Measurements from ENCODE around the gene MRPS34.
"Not testable (repeated sequence)": the region's sequence is repeated elsewhere in the genome, so short reads cannot be mapped to it uniquely, and the experiment has no call there.

Gene MRPS34

GRCh38 chr16:1772908-1773702 is at the start of gene MRPS34:
Gene MRPS34 (minus strand): TSS chr16:1773134. CDS start chr16:1773119, 15 bp downstream.
- DNase-seq: peak; percentile 84

DNA sequence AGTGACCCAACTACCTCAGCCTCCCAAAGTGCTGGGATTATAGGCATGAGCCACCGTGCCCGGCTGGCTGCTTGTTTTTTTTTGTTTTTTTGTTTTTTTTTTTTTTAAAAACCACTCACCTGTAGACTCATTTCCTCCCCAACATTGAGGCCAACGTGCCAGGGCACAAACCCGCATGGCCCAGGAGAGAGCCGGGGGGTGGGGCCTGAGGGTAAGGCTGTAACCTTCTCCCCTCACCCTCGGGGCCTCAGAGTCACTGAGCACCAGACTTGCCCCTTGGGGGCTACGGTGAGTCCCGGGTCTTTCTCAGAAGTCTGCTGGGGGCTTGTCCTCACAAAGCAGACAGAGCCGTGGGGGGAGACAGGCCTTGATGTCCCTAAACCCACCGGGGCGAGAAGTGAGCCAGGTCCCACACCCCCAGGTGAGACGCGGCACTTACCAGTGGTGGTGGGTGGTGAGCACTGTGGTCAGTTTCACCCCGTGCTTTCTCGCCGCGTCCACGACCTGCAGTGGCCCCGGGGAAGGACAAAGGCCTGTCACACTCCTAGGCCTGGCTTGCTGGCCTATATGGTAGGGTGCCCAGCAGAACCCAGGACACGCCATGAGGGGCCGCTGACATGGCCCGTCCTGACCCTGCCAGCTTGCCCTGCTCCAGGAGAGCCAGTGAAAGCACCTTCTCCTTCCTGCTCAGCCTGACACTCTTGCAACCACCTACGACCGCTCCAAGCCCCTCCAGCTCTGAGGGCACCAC is 49.1 kb upstream of the MRPS34 start:
- DNase-seq: no peak

- DNase-seq: no peak
Observed at GRCh38 chr16:1820946-1821290, 48.0 kb upstream of the MRPS34 start.

DNA sequence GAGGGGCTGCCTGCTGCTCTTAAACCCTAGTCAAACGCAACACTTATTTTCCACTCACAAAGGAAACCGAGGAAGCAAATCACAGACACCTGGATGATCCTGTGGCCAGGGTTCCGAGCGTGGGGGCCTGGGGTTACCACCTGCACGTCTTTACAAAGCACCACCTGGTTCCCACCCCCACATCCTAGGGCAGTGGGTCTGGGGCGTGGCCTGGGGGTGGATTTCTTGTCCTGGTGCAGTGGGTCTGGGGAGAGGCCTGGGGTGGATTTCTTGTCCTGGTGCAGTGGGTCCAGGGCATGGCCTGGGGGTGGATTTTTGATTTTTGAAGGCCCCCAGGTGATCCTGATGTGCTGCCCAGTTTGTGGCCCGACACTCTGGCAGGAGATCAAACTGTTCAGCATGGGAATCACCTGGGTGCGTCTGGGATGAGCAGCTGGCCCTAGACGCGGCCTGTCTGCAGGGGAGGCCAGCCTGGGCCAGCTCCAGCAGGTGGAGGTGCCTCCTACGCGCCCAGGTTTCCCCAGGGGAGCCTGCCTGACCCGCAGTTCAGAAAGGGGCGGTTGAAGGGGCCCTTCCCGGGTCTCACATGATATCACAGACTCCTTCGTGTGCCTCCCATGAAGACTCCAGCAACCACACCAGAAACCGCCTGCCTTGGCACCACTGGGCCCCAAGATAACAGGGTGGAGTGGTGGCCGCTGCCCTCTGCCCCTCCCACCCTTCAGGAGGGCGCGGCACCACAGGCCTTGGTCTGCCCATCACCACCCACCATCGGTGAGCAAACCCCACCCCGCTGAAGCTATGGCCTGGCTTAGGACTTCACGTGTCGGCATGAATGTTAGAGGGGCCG is 47.4 kb upstream of the MRPS34 start:
- no peak for DNase-seq

- no peak for DNase-seq
Observed at GRCh38 chr16:1819611-1820010, 46.7 kb upstream of the MRPS34 start.

- DNase-seq: no peak
Observed at GRCh38 chr16:1818873-1819525, 46.1 kb upstream of the MRPS34 start.

DNA sequence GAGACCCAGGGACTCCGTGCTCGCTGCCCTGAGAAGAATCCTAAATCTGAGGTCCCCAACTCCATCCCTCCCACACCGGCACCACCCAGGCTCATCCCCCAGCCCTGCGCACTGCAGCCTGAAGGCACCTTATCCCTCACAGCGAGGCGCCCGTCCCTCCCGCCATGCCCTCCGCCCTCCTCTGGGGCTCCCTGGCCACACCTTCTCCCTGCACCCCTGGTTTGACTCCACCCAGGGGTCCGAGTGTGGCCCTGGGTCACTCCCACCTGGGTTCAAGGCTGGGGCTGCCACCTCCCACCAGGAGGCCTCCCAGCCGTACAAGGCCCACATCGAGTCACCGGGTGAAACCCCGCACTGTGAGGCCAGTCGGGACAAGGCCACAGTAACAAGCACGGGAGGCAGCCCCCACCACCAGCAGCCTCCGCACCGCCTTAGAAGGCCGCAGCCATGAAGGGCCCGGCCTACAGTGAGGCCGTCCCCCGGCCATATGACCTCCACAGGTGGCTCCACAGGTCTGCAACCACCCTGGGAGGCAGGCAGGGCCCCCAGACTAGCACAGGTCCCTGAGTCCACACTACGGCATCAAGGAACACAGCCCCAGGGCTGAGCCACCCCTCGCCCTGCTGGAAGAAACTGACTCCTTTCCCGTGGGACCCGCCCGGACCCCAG is 45.4 kb upstream of the MRPS34 start:
- DNase-seq: no peak

- DNase-seq: no peak
Observed at GRCh38 chr16:1817716-1818115, 44.8 kb upstream of the MRPS34 start.

- DNase-seq: no peak
Observed at GRCh38 chr16:1817276-1817589, 44.3 kb upstream of the MRPS34 start.

DNA sequence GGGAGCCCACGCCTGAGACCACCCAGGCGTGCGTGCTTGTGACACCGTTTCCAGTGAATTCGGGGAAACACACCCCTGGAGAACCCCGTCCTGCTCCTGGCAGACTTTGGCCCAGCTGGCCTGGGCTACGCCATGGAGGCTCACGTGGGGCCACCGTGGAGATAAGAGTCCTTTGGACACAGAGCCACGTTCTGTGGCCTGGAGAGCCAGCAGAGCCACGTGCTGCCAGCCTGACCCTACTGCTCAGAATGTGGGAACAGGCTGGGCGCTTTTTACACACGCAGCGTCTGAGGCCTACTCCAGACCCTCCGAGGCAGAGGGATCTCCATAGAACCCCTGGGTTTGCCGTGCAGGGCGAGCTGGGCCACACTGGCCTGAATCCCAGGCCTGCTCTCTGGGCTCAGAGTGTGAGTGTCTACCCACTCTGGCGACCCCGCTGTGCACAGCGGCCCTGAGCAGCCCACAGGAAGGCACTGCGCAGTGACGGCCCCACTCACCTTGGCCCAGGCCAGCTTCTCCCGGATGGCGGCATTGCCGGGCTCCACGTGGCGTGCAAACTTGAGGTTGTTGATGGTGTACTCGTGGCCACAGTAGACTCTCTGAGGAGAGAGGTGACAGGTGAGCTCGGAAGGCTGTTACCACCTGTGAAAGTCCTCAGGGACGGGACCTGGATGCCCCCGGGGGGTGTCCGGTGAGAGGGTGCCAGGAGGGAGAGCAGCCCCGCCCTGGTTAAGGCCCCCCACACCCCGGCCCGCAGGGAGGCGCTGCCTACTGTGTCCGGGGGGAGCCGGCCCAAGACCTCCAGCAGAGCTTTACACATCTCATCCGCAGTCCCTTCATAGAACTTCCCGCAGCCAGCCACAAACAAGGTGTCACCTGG is 43.7 kb upstream of the MRPS34 start:
- no peak for DNase-seq

DNA sequence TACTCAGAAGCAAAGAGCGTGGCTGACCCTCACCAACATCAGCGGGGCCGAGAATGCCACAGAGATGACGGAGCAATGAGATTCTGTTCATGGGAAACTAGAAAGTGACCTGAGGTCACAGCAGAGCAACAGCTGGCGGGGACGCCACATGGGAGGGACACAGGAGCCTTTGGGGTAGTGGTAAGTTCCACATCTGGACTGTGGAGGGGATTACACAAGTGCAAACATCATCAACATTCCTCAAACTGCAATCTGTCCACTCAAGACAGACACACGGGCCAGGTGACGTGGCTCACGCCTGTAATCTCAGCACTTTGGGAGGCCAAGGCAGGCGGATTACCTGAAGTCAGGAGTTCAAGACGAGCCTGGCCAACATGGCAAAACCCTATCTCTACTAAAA is 42.5 kb upstream of the MRPS34 start:
- DNase-seq: no peak

DNA sequence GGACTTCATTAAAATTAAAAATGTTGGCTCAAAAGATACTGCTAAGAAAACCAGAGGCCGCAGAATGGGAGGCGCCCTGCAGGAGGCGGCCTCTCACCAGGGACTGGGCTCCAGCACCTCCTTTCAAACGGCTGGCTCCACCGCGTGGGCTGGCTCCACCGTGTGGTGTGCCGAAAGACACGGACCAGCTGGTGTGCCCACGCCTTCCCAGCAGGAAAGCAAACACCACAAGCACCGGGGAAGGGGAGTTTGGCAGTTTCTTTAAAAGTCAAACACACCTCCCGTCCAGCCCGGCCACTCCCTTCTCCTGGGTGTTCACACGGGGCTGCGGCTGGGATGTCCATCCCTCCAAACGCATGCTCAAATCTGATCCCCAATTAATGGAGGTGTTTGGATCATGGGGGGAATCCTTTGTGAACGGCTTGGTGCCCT is 39.8 kb upstream of the MRPS34 start:
- peak; percentile 52 for DNase-seq

DNA sequence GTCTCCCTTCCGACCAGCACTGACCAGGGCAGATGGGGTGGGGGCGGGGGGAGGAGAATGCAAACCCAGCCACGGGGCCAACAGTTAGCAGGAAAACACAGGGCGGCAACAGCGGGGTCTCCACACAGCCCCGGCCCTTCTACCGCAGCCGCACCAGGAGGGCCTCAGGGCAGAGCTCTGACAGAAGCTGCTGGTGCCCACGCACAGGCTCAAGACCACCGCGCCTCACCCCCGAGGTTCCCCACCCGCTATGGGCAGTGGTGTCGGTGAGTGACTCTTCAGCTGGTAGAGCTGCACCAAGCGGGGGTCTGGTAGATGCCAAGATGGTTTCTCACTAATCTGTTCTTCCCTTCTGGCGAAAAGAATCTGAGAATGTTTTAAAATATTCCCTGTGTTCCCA is 37.6 kb upstream of the MRPS34 start:
- no peak for DNase-seq

- DNase-seq: no peak
Observed at GRCh38 chr16:1810106-1810505, 37.2 kb upstream of the MRPS34 start.

DNA sequence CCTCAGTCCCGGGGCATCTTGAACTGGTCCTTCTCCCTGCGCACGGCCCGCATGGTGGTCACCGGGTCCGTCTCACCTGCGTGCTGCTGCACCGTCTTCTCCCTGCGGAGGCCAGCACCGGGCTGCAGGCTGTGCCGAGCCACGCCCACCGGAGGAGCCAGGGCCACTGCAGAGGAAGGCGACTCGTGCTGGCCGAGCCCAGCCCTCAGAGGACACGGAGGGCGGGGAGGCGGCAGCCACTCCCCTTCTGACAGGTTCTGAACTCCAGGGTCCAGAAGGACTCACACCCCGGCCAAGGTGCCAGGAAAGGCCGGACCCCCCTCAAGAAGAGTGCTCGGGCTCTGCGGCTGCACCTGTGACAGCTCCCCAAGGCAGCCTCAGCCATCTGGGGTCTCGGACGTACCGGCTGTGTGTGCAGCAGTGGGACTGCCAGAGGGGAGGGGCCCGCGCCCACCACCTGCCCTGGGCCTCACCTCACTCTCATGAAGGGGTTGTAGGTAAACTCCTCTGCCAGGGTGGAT is 36.4 kb upstream of the MRPS34 start:
- DNase-seq: no peak

GRCh38 chr16:1808691-1809090 is 35.8 kb upstream of the MRPS34 start:
- no peak for DNase-seq

- DNase-seq: no peak
Observed at GRCh38 chr16:1807626-1808025, 34.7 kb upstream of the MRPS34 start.

GRCh38 chr16:1800701-1801100 is 27.8 kb upstream of the MRPS34 start:
- DNase-seq: no peak

DNA sequence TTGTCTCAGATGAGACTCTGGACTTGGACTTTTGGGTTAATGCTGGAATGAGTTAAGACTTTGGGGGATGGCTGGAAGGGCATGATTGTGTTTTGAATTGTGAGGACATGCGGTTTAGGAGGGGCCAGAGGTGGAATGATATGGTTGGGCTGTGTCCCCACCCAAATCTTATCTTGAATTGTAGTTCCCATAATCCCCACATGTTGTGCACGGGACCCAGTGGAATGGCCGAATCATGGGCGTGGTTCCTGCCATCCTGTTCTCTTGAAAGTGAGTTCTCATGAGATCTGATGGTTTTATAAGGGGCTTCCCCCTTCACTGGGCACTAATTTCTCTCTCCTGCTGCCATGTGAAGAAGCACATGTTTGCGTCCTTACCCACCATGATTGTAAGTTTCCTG is 26.3 kb upstream of the MRPS34 start:
- not testable (repeated sequence) for DNase-seq

GRCh38 chr16:1794908-1795666 is 22.2 kb upstream of the MRPS34 start:
- DNase-seq: no peak

Measured in fibroblast of skin of right biceps (primary cell).